ENCODE data around the gene PARD6G.

PARD6G gene

DNA sequence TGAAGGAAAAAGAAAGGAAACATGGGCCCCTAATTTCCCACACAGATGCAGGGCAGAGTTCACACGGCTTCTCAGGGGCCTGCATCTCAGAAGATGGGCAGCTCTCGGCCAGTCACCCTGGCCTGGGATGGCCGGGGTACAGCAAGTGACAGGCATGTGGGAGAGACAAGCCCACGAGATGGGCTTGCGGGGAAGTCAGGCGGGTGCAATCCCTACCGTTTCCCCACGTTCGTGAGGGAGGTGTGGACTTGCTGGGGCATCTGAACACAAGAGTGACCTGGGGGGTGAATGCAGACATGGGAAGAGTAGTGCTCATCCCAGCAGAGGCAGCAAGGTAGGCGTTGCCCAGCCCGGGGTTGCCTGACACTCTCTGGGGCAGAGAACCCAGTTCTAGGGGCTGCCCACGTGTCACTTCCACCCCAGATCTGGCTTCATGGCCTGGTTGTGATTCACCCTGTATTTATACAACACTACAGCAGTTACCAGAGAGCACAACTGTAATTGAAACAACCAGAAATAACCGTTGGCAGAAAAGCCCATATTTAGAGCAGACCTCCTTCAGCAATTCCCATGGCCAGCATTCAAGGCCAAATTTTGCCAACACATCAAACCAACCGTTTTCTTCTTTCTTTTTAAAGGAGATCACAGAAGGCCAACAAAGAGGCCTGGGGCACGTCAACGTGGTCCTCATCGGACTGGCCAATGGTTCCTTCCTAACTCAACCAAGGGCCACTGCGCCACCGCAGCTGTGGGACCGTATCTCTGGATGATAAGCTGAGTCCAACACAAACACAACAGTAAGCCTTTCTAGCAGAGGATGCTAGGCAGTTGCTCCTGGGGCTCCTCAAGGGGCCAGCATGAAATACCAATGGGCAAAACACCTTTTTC, 58.4 kb downstream of the PARD6G start:
- no peak for DNase-seq

DNA sequence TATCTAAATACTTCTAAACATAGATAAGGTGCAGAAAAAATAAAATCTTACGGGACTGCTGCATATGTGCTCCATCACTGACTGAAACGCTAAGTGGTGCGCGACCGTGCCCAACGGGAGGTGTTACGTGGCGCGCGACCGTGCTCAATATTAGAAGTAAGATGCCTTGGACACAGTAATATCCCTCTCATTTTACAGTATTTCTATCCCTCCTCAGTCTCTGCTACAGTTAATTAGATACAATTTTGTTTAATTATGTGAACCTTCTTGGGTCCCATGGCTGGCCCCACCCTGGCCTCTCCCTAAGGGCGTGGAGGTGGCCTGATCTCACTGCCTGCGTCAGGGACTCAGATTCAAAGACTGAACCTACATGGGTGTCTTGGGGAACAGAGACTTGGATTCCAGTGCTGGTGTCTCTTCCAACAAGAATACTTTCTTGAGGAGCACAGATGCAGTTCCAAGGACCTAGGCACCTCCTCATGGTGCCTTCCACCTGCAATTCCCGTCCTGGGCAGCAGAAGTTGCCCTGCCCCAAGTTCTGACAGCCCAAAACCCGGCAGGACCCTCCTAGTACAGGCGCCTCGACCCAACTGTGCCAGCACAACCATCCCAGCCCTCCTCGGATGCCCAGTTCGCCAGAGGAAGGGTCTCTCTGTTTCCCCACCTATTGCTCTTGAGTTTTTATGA, 59.2 kb downstream of the PARD6G start:
- no peak for DNase-seq

DNA sequence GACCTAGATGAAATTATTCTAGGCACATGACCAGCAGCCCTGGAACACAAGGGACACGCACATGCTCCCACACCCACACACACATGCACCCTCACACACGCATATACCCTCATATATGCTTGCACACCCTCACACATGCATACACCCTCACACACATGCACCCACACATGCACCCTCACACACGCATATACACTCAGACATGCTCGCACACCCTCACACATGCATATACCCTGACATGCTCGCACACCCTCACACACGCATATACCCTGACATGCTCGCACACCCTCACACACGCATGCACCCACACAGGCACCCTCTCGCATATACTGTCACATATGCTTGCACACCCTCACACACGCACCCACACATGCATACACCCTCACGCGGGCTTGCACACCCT, 61.8 kb downstream of the PARD6G start:
- no peak for DNase-seq

DNA sequence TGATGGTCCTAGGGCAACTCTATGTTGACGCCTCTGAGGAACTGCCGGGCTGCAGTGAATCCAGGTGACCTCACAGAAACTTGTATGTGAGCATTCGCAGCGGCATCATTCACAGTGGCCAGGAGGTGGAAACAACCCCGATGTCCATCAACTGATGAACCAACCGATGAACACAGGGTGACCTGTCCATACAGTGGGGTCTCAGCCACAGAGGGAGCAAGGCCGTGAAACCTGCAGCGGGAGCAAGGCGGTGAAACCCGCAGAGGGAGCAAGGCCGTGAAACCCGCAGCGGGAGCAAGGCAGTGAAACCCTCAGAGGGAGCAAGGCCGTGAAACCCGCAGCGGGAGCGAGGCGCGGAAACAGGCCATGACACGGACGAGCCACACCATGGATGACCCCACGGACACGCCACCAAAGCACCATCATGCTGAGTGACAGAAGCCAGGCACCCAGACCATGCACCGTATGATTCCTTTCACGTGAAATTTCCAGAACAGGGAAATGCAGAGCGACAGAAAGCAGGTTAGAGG, 63.0 kb downstream of the PARD6G start:
- DNase-seq, result no peak

DNA sequence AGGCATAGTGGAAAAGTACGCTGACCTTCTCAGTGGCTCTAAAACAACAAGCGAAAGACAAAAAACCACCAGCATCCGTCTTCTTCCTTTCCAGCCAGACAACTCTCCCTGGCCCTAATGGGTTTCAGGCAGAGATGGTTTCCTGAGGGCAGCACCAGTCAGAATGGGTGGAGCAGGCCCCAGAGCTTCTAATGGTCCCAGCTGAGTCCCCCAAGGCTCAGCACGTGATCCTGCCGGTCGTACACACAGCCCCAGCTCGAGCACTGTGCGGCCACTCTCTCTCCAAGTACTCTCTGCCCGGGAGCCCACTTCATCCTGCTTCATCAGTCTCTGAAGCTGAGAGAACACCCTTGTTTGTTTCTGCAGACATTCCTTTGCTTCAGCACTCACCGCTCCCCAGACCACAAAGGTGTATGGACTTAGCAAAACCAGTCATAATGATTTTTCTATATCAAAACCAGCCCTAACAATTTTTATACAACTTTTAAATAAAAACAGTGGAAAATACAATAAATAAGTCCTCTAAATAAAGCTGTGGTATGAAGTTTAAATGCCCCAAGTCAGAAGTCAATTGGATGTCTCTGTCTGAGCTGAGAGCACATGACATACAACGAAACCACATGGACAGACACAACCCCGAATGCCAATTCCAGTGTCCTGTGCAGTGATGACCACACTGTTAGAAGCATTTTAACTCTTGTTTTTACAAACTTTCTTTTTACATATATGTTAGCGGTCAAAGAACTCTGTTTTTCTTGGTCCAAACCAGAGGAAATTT, 63.9 kb downstream of the PARD6G start:
- DNase-seq, result no peak

DNA sequence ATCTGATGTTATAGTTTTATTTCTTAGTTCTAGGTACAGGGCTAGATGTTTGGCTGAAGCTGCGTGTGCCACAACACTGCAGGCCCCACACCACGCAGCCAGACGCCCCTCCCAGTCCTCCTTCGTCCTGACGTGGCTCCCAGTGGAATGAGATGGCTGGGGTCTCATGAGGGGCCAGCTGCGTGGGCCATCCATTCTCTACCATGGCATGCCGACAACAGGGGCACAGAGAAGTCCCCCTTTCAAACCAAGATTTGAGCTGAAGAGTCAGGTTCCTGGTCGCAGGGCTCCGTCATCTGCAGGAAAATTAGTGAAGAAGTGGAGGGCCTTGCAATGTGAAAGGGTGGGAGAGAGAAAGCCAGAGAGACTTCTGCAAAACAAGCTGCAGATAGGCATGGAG, 64.5 kb downstream of the PARD6G start:
- no peak for DNase-seq

DNA sequence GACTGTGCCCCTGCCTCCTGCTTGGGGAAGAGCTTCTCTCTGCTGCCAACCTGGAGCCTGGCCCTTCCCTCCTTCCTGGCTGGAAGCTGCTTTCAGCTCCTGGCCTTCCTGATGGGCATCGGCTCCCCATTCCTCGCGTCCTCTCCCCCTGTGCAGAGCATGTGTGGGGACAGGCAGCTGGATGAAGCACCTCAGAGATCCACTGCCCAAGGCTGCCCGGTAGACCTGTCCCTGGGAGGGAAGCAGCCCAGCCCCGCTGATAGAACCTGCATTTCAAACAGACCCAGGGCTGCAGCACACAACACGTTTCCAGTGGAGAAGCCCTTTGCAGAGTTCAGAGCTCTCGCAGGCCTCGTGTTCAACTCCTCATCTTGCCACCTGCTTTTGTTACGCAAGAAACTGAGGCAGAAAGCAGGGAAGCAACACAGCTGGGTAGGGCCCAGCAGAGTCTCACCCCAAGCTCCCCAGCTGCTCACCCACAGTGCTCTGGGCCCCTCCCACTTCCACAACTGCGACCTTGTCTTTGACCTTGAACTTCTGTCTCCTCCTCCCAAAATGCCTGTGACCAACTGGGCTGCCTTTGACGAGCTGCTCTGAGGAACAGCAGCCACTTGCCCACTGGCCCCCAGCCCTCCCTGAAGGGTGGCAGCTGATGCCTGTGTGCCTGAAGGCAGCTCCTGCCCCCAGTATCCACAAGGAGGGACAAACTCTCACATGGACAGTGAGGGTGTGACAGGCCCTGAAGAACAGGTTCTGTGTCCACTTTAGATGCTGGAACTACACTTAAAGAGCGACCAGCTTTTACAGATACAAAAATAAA, 65.5 kb downstream of the PARD6G start:
- no peak for DNase-seq

DNA sequence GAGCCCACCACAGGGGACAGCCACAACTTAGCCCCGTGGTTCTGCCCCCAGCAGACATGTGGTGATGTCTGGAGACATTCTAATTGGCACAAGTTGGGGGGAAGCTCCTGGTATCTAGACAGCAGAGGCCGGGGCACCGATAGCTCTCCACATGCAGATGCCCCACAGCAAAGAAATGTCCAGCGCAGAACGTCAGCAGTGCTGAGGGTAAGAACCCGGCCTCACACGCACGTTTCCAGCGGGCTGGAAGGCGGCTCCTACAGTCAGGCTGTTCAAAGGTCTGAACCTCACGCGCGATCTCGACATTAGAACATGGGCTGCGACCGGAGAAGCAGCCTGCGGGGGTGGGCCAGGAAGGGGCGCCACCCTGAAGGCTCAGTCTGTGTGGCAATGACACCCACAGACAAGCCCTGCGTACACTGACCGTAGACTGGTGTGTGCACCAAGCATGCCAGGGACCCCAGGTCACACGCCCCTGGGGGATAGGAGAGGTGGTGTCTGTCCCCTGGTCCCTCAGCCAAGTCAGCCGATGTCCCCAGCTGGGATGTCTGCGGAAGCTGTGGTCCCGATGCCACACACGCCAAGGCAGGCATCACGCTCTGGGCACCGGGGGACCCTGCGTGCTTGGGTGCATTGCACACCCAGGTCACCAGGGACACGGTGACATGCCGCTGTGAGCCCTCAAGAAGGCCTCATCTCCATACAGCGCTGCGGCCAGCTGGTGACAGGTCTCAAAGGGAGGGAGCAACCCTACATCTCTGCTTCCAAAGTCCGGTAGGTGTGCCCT, 66.3 kb downstream of the PARD6G start:
- DNase-seq, result no peak

DNA sequence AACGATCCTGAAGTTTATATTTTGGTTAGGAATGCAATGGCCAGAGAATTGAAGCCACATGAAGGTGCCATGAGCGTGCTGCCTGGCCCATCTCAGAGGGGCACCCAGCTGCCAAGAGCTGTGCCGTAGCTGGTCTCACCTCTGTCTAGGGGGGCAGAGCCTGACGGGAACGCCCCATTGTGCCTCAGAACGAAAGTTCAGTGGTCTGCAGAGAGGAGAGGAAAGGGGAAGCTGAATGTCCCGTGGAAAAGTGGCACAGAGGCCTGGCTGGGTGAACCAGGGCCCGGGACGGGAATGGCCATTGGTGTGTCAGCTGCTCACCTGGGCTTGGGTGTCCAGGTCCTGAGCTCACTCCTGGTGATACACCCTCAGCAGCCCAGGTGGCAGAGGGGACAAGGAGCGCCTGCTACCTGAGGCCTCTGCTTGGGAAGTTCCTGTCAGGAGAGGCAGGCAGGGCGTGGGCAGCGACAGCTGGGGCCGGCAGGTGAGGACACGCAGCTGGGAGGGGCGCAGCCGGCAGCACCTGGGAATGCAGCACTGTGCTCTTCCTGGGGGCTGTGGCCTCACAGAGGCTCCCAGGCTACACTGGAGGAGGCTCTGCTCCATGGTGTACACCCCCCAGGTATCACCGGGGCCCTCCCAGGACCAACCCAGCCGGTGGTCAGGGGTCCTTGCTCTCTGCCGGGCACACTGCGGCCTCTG, 67.3 kb downstream of the PARD6G start:
- peak; percentile 54 for DNase-seq

DNA sequence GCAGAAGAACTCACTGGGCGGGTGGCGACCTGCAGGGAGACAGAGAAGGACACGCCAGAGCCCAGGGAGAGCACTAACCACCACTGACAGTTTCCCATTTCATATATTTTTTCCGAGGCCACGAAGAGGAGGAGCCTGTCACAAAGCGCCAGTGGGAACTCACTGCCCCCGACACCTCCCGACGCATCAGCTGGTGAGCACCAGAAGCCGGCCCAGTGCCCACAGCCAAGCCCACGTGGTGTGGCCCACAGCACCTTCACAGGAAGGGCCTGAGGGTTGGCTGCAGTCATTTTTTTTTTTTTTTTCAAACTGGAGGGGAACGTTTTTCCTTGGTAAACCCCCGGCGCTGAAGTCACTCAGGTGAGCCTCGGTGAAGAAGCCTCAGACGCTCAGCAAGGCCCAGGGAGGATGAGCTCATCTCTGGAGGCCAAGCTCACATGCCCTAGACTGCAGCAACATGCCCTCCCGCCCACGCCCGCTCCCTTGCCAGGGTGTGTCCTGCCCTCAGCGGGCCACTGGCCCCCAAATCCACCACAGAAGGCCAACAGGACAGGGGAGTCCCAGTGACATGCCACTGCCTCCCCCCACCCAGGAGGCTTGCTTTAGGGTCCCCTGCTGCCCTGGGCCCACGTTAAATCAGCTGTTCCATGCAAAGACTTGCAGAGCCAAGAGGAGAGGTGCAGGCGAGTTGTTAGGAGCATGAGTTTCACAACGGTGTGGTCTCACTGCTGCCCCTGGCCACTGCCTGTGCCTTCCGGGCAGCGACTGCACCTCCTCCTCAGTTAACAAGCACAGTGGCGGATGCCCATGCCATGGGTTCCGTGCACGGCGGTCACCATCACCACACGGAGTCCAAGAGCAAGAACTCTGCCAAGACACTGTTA, 68.1 kb downstream of the PARD6G start:
- DNase-seq, result no peak

DNA sequence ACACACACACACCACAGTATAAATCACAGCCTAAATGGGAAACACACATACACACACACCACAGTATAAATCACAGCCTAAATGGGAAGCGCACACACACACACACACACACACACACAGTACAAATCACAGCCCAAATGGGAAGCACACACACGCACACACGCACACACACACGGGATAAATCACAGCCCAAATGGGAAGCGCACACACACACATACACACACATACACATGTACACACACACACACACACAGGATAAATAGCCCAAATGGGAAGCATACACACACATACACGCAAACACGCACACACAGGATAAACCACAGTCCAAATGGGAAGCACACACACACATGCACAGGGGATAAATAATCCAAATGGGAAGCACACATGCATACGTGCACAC, 70.2 kb downstream of the PARD6G start:
- DNase-seq, result no peak

DNA sequence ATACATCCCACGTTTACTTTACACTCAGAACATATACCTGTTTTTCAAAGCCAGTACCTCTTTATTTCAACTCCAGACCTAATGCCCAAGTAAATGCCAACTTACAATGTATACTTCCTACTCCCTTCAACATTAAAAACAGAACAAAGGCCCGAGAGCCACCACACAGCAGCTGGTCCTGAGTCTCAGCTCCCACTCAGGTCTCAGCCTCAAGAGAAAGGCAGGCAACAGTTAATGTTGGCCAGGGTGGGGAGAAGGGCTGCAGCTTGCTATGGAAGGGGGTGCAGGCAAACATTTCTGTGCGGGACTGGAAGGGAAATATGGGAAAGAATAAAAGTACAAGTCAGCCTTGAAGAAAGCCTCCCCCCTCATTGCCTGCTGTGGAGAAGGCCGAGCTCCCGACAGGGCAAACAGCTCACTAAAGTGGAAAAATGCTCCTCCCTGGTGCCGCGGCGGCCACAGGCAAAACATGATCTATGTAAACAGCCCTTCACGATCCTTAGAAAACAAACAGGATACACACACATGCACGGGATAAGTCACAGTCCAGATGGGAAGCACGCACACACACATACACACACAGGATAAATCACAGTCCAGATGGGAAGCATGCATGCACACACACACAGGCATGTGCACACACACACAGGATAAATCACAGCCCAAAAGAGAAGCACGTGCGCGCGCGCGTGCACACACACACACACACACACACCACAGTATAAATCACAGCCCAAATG, 70.8 kb downstream of the PARD6G start:
- DNase-seq, result peak; percentile 73

DNA sequence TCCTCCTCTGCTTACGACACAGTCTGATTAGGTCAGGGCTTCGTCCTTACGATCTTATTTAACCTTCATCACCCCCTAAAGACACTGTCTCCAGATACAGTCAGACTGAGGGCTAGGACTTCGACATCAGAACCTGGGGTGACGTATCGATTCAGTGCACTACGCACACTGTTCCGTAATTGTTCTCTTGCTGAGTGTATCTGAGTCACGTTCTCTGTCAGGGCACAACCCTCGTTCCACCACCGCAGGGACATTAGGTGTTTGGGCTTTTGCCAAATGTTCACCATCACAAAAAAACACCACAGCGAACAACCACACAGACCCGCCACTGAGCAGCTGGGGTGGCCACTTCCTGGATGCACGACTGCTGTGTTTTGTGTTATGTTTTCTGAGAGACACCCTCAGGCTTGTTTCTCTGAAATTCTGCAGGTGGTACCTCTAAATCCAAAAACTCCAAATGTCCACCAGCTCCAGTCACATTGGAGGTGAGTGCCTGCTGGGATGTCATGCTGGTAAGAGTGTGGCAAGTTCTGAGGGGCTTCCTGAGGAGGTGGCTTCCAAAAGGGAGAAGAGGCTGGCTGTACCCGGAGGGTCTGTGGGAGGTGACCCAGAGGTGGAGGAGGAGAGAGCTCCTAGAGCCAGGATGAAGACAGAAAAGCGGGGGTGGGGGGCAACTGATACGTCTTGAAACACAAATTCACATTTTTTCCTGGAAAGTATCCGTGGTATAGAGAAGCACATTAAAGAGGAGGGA, 71.7 kb downstream of the PARD6G start:
- DNase-seq, result peak; percentile 29

DNA sequence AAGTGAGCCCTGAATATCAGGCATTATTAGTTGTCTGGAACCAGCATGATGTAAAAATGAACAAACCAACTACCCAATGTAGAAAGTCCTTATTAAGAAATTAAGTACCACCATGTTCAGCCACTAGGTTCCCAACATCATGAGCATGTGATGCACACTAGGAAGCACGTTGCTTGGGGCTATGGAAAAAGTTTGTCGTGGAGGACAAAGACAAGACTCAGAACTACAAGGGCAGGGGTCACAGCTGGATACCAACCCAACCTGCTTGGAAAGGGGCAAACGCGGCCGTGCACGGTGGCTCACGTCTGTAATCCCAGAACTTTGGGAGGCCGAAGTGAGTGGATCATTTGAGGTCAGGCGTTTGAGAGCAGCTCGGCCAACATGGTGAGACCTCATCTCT, 74.3 kb downstream of the PARD6G start:
- no peak for DNase-seq

DNA sequence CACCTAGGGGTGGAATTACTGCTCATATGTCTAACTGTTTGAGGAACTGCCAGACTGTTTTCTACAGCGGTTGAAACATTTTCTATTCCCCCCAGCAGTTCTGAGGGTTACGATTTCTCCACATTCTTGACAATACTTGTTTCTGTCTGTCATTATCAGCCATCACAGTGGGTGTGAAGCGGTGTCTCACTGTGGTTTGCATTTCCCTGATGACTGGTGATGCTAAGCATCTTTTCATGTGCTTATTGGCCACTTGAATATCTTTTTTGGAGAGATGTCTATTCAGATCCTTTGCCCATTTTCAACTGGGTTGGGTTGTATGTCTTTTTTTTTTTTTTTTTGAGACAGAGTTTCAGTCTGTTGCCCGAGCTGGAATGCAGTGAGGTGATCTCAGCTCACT, 75.3 kb downstream of the PARD6G start:
- DNase-seq, result no peak

DNA sequence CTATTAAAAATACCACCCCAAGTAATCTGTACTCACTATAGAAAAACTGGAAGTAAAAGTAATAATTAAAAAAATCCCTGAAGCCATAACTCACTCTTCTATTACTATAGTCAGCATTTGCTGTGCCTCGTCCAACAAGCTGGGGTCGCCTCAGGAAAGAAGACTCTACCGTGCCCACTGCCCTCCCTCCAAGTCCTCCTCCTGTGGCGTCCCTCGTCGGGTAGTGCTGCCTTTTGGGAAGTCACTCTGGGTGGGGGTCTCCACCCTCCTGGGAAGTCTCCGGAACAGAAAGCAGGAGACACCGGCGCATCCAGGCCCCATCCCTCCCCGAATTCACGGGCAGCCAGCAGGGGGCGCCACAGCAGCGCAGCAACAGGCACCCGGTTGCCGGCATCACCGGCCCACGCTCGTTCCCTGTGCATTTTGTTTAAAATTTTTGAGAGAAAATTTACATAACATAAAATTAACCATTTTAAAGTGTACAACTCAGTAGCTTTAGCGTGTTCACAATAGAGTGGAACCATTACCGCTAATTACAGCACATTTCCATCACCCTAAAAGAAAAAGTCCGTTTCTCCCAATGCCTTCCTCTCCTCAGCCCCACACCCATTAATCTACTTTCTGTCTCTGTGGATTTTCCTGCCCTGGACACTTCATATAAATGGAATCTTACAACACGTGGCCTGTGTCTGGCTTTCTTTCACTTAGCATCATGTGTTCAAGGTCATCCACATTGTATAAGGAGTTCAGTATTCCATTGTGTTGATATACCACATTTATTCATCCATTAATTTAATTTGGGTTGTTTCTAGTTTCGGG, 76.1 kb downstream of the PARD6G start:
- no peak for DNase-seq

DNA sequence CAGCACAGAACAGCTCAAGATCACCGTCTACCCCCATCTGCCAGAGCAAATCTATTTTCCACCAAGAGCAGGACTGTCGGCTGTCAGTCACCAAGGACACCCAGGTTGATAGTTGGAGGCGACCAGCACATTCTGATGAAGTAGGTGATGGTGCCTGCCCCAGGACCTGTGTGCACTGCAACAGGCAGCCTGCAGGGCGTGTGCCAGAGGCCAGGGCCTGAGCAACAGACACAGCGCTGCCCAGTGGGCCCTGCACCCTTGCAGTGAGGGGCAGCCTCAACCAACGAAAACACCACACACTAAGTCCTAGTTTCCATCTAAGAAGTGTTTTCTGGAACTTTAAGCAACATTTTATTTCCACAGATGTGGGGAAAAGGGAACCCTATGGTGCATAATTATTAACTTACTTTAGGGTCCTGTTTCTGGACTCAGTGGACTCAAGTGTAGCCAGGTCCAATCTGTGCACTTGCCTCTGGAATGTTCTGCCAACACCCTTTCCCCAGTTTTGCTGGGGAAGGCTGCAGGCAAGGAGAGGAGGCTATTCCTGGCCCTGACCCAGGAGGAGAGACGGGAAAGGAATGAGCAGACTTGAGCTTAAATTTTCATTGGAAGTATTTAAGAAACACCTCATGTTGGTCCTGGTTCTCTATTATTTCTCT, 76.8 kb downstream of the PARD6G start:
- DNase-seq, result no peak
